GM23338 (cell line): ENCODE measurements around the gene NEK8.
"Not testable (repeated sequence)": the region's sequence is repeated elsewhere in the genome, so short reads cannot be mapped to it uniquely, and the experiment has no call there.

Experiments used
- CREB1 ChIP-seq: fragments of 250-450 bp; sonication (Bioruptor Pico); IDR thresholded peaks from 2 replicates; pipeline ENCODE4 v1.5.0; 2020; ENCODE audit warnings: low read depth, mild to moderate bottlenecking, moderate library complexity
- EZH2phosphoT487 ChIP-seq: fragments of 200-600 bp; sonication (generic); IDR thresholded peaks from one replicate; pipeline ENCODE4 v1.8.1; 2018; ENCODE audit warnings: antibody characterized with exemption; ENCODE audit not compliant: unreplicated experiment
- POLR2AphosphoS5 ChIP-seq: IDR thresholded peaks from 2 replicates; pipeline ENCODE4 v1.6.1; 2016; ENCODE audit warnings: antibody characterized with exemption, low read depth
- TF ChIP-seq, protein P1 (sequence below), 2 experiments: fragments of 200-600 bp in 1 of 2; sonication (generic) in 1 of 2; conservative IDR thresholded peaks; 2 replicates each; pipeline versions ENCODE4 v1.5.1 to v1.6.1; 2016 to 2017; ENCODE audit warnings: antibody characterized with exemption in 2 of 2, low read depth in 2 of 2, mild to moderate bottlenecking in 2 of 2, moderate library complexity in 1 of 2
- TF ChIP-seq, protein P2 (sequence below): IDR thresholded peaks from one replicate; pipeline ENCODE4 v1.6.1; 2018; ENCODE audit warnings: antibody characterized with exemption; ENCODE audit not compliant: unreplicated experiment

DNA sequence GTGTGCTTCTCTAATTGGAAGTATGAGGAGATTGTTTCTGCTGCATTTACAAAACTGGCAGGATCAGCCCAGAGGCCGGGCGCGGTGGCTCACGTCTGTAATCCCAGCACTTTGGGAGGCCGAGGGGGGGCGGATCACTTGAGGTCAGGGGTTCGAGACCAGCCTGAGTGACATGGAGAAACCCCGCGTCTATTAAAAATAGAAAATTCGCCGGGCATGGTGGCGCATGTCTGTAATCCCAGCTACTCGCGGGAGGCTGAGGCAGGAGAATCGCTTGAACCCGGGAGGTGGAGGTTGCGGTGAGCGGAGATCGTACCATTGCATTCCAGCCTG lies 7.6 kb upstream of the NEK8 start:
- TF ChIP-seq, protein P1, sequence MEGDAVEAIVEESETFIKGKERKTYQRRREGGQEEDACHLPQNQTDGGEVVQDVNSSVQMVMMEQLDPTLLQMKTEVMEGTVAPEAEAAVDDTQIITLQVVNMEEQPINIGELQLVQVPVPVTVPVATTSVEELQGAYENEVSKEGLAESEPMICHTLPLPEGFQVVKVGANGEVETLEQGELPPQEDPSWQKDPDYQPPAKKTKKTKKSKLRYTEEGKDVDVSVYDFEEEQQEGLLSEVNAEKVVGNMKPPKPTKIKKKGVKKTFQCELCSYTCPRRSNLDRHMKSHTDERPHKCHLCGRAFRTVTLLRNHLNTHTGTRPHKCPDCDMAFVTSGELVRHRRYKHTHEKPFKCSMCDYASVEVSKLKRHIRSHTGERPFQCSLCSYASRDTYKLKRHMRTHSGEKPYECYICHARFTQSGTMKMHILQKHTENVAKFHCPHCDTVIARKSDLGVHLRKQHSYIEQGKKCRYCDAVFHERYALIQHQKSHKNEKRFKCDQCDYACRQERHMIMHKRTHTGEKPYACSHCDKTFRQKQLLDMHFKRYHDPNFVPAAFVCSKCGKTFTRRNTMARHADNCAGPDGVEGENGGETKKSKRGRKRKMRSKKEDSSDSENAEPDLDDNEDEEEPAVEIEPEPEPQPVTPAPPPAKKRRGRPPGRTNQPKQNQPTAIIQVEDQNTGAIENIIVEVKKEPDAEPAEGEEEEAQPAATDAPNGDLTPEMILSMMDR (conservative IDR thresholded peaks at IDR 0.05; ENCODE audit: low read depth in 2 of 2), result not testable (repeated sequence)
- not testable (repeated sequence) for TF ChIP-seq POLR2AphosphoS5, EZH2phosphoT487, CREB1
- TF ChIP-seq, protein P2, sequence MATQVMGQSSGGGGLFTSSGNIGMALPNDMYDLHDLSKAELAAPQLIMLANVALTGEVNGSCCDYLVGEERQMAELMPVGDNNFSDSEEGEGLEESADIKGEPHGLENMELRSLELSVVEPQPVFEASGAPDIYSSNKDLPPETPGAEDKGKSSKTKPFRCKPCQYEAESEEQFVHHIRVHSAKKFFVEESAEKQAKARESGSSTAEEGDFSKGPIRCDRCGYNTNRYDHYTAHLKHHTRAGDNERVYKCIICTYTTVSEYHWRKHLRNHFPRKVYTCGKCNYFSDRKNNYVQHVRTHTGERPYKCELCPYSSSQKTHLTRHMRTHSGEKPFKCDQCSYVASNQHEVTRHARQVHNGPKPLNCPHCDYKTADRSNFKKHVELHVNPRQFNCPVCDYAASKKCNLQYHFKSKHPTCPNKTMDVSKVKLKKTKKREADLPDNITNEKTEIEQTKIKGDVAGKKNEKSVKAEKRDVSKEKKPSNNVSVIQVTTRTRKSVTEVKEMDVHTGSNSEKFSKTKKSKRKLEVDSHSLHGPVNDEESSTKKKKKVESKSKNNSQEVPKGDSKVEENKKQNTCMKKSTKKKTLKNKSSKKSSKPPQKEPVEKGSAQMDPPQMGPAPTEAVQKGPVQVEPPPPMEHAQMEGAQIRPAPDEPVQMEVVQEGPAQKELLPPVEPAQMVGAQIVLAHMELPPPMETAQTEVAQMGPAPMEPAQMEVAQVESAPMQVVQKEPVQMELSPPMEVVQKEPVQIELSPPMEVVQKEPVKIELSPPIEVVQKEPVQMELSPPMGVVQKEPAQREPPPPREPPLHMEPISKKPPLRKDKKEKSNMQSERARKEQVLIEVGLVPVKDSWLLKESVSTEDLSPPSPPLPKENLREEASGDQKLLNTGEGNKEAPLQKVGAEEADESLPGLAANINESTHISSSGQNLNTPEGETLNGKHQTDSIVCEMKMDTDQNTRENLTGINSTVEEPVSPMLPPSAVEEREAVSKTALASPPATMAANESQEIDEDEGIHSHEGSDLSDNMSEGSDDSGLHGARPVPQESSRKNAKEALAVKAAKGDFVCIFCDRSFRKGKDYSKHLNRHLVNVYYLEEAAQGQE, result not testable (repeated sequence)
